GM21367 (cell line): Measurements from ENCODE around the gene SDR9C7.
"Not testable (repeated sequence)": the region's sequence is repeated elsewhere in the genome, so short reads cannot be mapped to it uniquely, and the experiment has no call there.

ENCODE experiments used
- ATAC-seq: cut with Tn5 transposase; IDR thresholded peaks from one replicate; pipeline ENCODE4 v1.9.1; 2021; ENCODE audit not compliant: unreplicated experiment

SDR9C7 gene

DNA sequence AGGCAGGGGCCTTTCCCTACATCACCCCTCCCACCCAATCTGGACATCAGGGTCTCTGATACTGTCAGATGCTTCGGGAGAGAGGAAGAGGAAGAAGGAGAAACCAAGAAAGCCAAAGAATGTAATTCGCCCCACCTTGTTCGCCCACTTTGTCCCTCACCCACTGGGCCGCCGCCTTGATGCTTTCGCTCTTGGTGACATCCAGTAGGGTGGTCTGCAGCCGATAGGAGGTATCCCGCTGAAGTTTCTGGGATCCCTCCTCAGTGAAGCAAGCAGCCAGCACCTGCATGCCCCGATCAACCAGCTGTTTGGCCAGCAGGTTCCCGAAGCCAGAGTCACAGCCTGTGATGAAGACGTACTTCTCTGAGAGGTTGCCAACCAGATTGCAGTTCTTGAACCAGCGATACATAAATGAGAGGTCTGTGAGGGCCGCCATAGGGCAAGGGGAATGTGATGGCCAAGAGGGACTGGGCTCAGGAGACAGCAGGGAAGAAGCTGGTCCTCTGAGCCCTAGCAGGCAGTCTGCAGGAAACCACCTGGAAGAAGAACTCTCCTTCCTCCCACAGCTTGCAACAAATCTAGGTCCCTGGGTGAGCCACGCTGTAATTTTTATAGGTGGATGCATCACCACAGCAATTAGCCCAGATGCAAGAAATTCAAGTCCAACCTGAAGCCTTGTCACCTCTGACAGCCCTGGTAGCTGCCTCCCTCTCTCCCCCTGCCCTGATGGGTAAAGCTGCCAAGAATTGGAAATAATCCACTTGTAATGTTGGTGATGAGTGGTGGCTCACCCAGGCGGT lies at the start of gene SDR9C7:
Gene SDR9C7, minus strand, starts transcription at position 583 of the 800 bp plus-strand sequence. Its CDS starts 147 bp downstream, at position 436.
- no peak for ATAC-seq

GRCh38 chr12:56983386-56983785 lies 49.2 kb upstream of the SDR9C7 start:
- ATAC-seq = no peak

DNA sequence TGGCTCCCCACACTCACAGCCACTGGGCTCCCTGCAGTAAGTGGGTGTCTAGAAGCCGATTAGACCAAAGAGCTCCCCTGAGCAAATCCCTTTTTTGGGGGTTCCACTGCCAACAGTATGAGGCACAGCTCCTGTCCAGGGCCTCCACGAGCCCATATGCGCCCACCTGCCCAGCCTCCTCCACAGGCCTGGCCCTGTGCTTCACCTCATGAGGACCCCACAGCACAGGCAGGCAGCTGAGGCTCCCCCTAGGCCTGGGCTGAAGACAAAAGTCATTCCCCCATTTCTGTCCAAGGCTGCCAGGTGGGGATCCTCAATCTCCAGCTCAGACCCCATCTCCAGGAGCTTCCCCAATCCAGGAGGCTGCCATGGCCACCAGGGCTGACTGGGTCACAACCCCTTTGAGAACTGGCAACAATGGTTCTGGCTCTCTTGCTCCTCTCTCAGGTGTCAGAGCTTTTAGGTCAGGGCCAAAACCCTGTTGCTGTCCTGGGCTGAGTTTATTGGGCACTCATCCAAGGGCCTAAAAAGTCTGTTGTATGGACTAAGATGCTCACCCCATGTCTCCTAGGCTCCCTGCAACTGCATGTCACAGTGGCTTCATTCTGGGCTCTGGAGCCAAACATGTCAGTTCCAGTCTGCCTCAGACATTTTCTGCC lies 48.5 kb upstream of the SDR9C7 start:
- not testable (repeated sequence) for ATAC-seq

DNA sequence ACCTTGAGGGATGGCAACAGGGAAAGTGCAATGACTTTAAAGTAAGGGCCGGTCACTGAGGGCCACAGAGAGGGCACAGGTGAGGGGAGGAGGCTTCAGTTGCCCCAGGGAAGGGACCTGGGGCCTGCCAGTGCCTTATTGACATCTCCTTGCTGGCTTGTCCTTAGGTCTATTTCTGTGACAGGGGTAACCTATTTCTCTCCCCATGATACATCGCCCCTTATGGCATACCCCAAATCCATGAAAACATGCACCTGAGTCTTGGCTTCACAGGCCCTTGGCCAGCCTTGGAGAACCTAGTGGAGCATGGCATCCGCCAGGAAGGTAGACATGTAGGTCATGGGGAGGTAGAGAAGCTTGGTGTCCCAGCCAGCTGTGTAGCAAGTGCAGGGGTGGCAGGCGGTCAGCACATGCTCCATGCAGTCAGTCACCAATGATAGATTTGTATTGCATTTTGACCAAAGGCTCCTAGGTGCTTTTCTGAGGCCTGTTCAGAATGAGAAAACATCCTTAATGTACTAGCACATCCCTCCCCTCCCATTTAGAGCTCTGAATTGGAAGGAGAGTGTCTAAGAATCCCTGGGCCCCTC lies 46.8 kb upstream of the SDR9C7 start:
- ATAC-seq = no peak

GRCh38 chr12:56980268-56980667 lies 46.1 kb upstream of the SDR9C7 start:
- no peak for ATAC-seq

DNA sequence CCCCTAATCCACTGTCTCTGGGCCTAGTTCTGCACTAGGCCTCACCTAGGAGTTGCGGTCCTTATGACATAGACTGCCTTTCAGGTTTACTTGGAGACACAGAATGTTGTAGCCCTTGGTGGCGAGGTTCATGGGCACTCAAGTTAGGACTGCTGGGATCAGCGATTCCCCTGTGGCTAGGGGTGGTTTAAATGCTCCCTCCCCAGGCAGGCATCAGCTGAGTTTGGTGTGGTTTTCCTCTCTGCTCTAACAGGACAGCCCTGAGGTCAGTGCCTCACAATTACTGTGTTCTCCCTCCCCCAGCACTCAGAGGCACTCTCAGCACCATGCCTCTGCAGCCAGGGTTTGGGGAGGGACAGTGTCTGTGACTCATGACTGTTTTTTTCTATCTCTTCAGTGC lies 45.4 kb upstream of the SDR9C7 start:
- ATAC-seq = no peak

GRCh38 chr12:56978397-56979138 lies 44.4 kb upstream of the SDR9C7 start:
- no peak for ATAC-seq

- not testable (repeated sequence) for ATAC-seq
Measured at GRCh38 chr12:56977361-56977760, 43.2 kb upstream of the SDR9C7 start.

- not testable (repeated sequence) for ATAC-seq
Measured at GRCh38 chr12:56974224-56974623, 40.0 kb upstream of the SDR9C7 start.

GRCh38 chr12:56968910-56969309 lies 34.7 kb upstream of the SDR9C7 start:
- not testable (repeated sequence) for ATAC-seq

GRCh38 chr12:56965997-56966642 lies 31.9 kb upstream of the SDR9C7 start:
- ATAC-seq = not testable (repeated sequence)

DNA sequence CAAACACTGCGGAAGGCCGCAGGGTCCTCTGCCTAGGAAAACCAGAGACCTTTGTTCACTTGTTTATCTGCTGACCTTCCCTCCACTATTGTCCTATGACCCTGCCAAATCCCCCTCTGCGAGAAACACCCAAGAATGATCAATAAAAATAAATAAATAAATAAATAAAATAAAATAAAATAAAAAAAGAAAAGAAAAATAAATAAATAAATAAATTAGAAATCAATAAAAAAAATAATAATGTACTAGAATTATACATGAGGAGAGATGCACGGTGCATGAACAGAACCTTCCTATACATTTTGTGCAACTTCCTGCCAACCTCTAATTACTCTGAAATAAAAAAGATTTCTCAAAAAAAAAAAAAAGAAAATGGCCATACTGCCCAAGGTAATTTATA lies 30.9 kb upstream of the SDR9C7 start:
- ATAC-seq = not testable (repeated sequence)

GRCh38 chr12:56963557-56963956 lies 29.3 kb upstream of the SDR9C7 start:
- not testable (repeated sequence) for ATAC-seq

GRCh38 chr12:56962247-56962646 lies 28.0 kb upstream of the SDR9C7 start:
- ATAC-seq = not testable (repeated sequence)

DNA sequence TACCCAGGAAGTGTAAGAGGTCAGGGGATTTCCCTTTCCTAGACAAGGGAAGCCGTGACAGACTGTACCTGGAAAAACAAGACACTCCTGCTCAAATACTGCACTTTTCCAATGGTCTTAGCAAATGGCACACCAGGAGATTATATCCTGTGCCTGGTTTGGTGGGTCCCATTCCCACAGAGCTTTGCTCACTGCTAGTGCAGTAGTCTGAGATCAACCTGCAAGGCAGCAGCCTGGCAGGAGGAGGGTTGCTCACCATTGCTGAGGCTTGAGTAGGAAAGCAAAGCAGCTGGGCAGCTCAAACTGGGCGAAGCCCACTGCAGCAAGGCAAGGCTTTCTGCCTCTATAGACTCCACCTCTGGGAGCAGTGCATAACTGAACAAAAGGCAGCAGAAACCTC lies 24.2 kb upstream of the SDR9C7 start:
- ATAC-seq = no peak

DNA sequence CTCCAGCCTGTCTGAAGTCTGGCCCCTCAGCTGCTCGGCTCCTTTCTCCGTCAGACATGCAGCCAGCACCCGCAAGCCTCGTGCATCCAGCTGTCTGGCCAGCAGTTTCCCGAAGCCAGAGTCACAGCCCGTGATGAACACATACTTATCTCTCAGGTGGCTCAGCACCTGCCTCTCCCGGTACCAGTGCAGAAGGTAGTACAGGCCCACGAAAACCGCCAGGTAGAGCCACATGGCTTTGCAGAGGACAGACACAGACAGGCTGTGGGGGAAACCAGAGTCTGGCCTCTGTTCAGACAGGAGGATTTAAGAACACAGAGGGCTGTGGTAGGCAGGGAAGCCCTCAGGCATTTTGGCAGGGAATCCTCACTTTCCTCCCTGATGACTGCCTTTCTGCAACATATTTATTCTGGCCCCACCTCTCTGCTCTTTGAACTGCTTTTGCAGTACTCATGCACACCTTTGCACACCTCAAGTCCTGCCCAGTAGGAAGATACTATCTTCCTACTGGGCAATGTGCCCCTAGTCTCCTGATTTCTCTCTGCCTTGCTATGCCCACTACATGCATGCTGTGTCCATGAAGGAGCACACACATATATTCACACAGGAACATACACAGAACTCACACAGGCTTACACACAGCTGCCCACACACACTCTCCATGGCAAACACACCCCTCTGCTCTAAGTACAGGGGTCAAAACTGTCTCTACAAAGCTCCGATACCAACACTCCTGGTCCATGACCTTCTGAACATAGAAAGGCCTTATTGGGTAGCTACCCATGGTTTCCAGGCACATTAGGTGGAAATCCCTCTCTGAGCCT lies 23.2 kb upstream of the SDR9C7 start, which contains the start of gene RDH16:
Gene RDH16, minus strand, starts transcription at position 380 of the 824 bp plus-strand sequence. Its CDS starts 146 bp downstream, at position 234.
- ATAC-seq = no peak

- no peak for ATAC-seq
Measured at GRCh38 chr12:56955631-56956256, 21.5 kb upstream of the SDR9C7 start.

DNA sequence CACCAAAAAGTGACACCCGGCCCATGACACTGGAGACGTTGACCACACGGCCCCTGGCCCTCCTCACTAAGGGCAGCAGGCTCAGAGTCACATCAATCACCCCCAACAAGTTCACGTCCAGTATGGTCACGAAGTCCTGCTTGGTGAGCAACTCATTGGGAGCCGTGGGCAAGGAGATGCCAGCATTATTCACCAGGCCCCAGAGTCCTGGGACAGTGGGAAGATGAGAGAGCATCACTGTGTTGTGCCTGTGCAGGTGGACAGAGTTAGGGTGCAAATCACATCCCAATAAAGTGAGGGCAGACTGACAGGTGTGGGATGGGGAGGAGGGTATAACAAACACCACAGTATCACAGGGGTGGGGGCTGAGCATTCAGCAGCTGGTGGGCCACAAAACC lies 20.7 kb upstream of the SDR9C7 start:
- no peak for ATAC-seq
